Neuronal stem cell (in vitro differentiated cells): ENCODE data around the gene FRAT2.

ENCODE experiments used
- DNase-seq: peaks from one replicate; pipeline ENCODE4 v3.0.0-alpha.2; 2013; ENCODE audit warnings: low spot score
- H2AFZ ChIP-seq: one replicate; pipeline ENCODE4 v1.6.1; 2013; ENCODE audit warnings: mild to moderate bottlenecking, low read length, inconsistent platforms
- H2AK5ac ChIP-seq: 2 replicates; pipeline ENCODE4 v1.6.1; 2013; ENCODE audit warnings: low read depth, mild to moderate bottlenecking, inconsistent platforms, low read length, moderate library complexity, mixed read lengths
- H2BK120ac ChIP-seq: 2 replicates; pipeline ENCODE4 v1.6.1; 2013; ENCODE audit warnings: low read depth, mild to moderate bottlenecking, inconsistent platforms, low read length, moderate library complexity, mixed read lengths
- H2BK12ac ChIP-seq: one replicate; pipeline ENCODE4 v1.6.1; 2013; ENCODE audit warnings: low read length, inconsistent platforms
- H2BK15ac ChIP-seq: 2 replicates; pipeline ENCODE4 v1.6.1; 2013; ENCODE audit warnings: mild to moderate bottlenecking, low read length, inconsistent platforms, mixed read lengths
- H2BK5ac ChIP-seq: one replicate; pipeline ENCODE4 v1.6.1; 2013; ENCODE audit warnings: inconsistent platforms, mild to moderate bottlenecking, low read length, moderate library complexity
- H3K14ac ChIP-seq: one replicate; pipeline ENCODE4 v1.6.1; 2013; ENCODE audit warnings: low read length, inconsistent platforms
- H3K18ac ChIP-seq: 2 replicates; pipeline ENCODE4 v1.6.1; 2013; ENCODE audit warnings: low read length, inconsistent platforms
- H3K23ac ChIP-seq: 2 replicates; pipeline ENCODE4 v1.6.1; 2013; ENCODE audit warnings: low read depth, mild to moderate bottlenecking, mixed read lengths, low read length, inconsistent platforms; ENCODE audit not compliant: poor library complexity
- H3K27ac ChIP-seq: replicated peaks from 3 replicates; pipeline ENCODE4 v1.5.1; 2013; ENCODE audit warnings: low read length, inconsistent platforms
- H3K27me3 ChIP-seq, 3 experiments: 2 replicates each; pipeline ENCODE4 v1.6.1; 2013; ENCODE audit warnings: low read length in 3 of 3, mild to moderate bottlenecking in 2 of 3, inconsistent platforms in 1 of 3, low read depth in 1 of 3, mixed read lengths in 1 of 3, moderate library complexity in 1 of 3; ENCODE audit not compliant: control insufficient read depth in 3 of 3, insufficient read depth in 3 of 3
- H3K36me3 ChIP-seq, 2 donors: replicated peaks in 1 of 2; 2 replicates each; pipeline ENCODE4 v1.6.1; 2013; ENCODE audit warnings: low read length in 2 of 2; ENCODE audit not compliant: control insufficient read depth in 2 of 2, insufficient read depth in 2 of 2
- H3K4ac ChIP-seq: 2 replicates; pipeline ENCODE4 v1.6.1; 2013; ENCODE audit warnings: inconsistent platforms, mild to moderate bottlenecking, low read length, moderate library complexity
- H3K4me1 ChIP-seq, 2 donors: 1 replicate in 1 of 2; 2 replicates in 1 of 2; pipeline ENCODE4 v1.6.1; 2013; ENCODE audit warnings: low read length in 2 of 2, low read depth in 1 of 2; ENCODE audit not compliant: control insufficient read depth in 2 of 2, insufficient read depth in 1 of 2
- H3K4me2 ChIP-seq: one replicate; pipeline ENCODE4 v1.6.1; 2013; ENCODE audit warnings: mild to moderate bottlenecking, low read length, inconsistent platforms; ENCODE audit not compliant: insufficient read depth, poor library complexity, severe bottlenecking
- H3K4me3 ChIP-seq, 2 donors: 2 replicates each; pipeline ENCODE4 v1.5.1; 2013; ENCODE audit warnings: low read length in 2 of 2, mild to moderate bottlenecking in 2 of 2, inconsistent platforms in 1 of 2, moderate library complexity in 1 of 2
- H3K79me1 ChIP-seq: one replicate; pipeline ENCODE4 v1.6.1; 2013; ENCODE audit warnings: low read depth, mild to moderate bottlenecking, inconsistent platforms, low read length, moderate library complexity
- H3K9ac ChIP-seq: one replicate; pipeline ENCODE4 v1.6.1; 2013; ENCODE audit warnings: mild to moderate bottlenecking, low read depth, low read length, inconsistent platforms; ENCODE audit not compliant: poor library complexity
- H3K9me3 ChIP-seq, 2 donors: replicated peaks in 1 of 2; 2 replicates each; pipeline versions ENCODE3 to v1.6.1; 2013; ENCODE audit warnings: low read length in 2 of 2, mild to moderate bottlenecking in 2 of 2, inconsistent platforms in 1 of 2, low read depth in 1 of 2, mixed read lengths in 1 of 2, moderate library complexity in 1 of 2; ENCODE audit not compliant: control insufficient read depth in 2 of 2, insufficient read depth in 1 of 2
- H4K8ac ChIP-seq: one replicate; pipeline ENCODE4 v1.6.1; 2013; ENCODE audit warnings: low read depth, mild to moderate bottlenecking, inconsistent platforms, low read length, moderate library complexity
- H4K91ac ChIP-seq: one replicate; pipeline ENCODE4 v1.6.1; 2013; ENCODE audit warnings: low read length, low read depth, mild to moderate bottlenecking, inconsistent platforms; ENCODE audit not compliant: poor library complexity
- WGBS, 2 donors: extraction: QIAGEN DNeasy Blood & Tissue Kit; methylation state at CpG; one replicate each; pipeline ENCODE4 v1.1.7; 2013; ENCODE audit warnings: missing lambda C conversion rate in 2 of 2, mixed read lengths in 1 of 2; ENCODE audit not compliant: insufficient read length in 2 of 2, insufficient replicate concordance in 1 of 2; ENCODE audit errors: extremely low coverage in 2 of 2; 5-methylcytosine and 5-hydroxymethylcytosine counted together

Gene FRAT2

DNA sequence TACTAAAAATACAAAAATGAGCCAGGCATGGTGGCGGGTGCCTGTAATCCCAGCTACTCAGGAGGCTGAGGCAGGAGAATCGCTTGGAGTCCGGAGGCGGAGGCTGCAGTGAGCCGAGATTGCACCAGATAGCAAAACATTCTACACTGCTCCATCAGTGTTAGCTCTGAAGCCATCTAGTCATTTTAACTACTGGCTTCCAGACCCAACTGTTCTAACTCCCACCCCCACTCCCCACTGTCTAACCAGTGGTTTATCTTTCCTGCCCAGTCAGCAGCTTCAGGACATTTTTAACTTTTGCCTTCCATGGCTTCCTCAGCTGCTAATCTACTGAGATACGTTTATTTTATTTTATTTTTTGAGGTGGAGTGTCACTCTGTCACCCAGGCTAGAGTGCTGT, 21.6 kb downstream of the FRAT2 start:
- H2BK5ac ChIP-seq: no peak overlapping the region
- H3K4ac ChIP-seq: no peak overlapping the region
- H3K9ac ChIP-seq: no peak overlapping the region
- H4K91ac ChIP-seq: no peak overlapping the region
- H2AFZ ChIP-seq: no peak overlapping the region
- no peak overlapping the region for H2BK15ac ChIP-seq
- H2BK12ac ChIP-seq: no peak overlapping the region
- H3K14ac ChIP-seq: no peak overlapping the region
- H2AK5ac ChIP-seq: no peak overlapping the region
- H2BK120ac ChIP-seq: no peak overlapping the region
- no peak for DNase-seq
- no peak overlapping the region for H3K27ac ChIP-seq
- no peak overlapping the region for H3K4me2 ChIP-seq
- H3K79me1 ChIP-seq: no peaks in the 10 kb centered on the region
- no peaks in the 10 kb centered on the region for H3K4me1 ChIP-seq
- H3K23ac ChIP-seq: no peak overlapping the region
- H3K9me3 ChIP-seq: no peaks in the 10 kb centered on the region
- H3K4me3 ChIP-seq: no peak overlapping the region
- H4K8ac ChIP-seq: no peak overlapping the region
- H3K27me3 ChIP-seq: peaks cover 0 to 33% (median 0%) of the 10 kb centered on the region in 3 experiments
- no peaks in the 10 kb centered on the region for H3K36me3 ChIP-seq
- WGBS, 2 donors: no CpG with 5 or more reads among the region's 6 CpGs
- H3K18ac ChIP-seq: no peak overlapping the region

DNA sequence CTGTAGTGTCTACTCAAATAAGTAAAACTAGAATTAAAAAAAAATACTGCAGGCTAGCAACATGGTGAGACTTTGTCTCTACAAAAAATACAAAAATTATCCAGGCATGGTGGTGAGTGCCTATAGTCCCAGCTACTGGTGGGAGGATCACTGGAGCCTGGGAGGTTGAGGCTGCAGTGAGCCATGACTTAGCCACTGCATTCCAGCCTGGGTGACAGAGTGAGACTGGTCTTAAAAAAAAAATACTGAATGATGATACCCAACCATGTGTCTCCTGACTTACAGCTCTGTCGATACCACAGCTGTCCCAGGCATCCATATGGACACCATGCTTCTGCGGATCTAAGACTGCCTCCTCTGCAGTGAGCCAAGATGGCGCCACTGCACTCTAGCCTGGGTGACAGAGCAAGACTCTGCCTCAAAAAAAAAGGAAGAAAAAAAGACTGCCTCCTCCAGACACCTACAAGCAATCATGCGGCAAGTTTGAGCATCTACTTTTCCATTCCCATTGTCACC, 23.4 kb downstream of the FRAT2 start:
- Histone ChIP-seq H3K79me1 (no peaks in the 10 kb centered on the region), H2BK12ac (no peak overlapping the region), H3K4me2 (no peak overlapping the region), H2BK15ac (no peak overlapping the region), H3K14ac (no peak overlapping the region), H2AK5ac (no peak overlapping the region), H3K36me3 (no peaks in the 10 kb centered on the region), H3K27ac (no peak overlapping the region), H3K9ac (no peak overlapping the region), H4K91ac (no peak overlapping the region), H2BK120ac (no peak overlapping the region), H3K18ac (no peak overlapping the region), H3K4ac (no peak overlapping the region), H3K9me3 (no peaks in the 10 kb centered on the region), H4K8ac (no peak overlapping the region), H2AFZ (no peak overlapping the region), H3K4me1 (no peaks in the 10 kb centered on the region), H3K27me3 (peaks cover 0 to 23% (median 0%) of the 10 kb centered on the region in 3 experiments), H3K4me3 (no peak overlapping the region), H2BK5ac (no peak overlapping the region), H3K23ac (no peak overlapping the region)
- no CpG with 5 or more reads among the region's 4 CpGs for WGBS, 2 donors
- no peak for DNase-seq

DNA sequence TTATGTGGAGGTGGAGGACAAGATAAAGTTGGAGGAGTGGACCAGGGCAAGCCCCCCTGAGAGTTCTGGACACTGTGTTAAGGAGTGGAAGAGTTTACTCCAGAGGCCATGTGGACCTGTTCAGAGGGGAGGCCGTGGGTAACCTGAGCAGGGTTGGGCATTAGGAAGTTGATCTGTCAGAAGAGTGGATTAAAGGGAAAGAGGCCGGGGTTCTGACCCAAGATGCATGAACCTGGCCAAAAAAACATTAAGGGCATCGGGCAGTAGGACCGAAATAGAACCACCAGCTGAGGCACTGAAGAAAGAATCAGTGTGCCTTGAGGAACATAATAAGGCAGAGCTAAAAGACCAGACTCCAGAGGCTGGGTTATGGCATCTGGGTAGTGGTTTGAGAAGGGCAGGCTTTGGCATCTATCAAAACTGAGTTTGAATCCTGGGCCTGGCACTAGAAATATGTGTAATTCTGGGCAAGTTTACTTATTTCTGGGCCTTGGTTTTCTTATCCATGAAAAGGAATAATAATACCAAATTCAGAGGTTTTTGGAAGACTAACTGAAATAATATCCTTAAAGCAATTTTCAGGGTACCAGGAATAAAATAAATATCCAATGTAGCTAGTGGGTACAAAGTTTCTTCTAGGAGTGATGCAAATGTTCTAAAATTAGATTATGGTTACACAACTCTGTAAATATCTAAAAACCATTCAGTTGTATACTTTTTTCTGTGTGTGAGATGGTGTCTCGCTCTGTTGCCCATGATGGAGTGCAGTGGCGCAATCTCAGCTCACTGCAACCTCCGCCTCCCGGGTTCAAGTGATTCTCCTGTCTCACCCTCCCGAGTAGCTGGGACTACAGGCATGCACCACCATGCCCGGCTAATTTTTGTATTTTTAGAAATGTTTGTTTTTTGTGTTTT, 26.4 kb downstream of the FRAT2 start:
- H3K9me3 ChIP-seq: no peaks in the 10 kb centered on the region
- H4K8ac ChIP-seq: no peak overlapping the region
- no CpG with 5 or more reads among the region's 10 CpGs for whole genome bisulfite sequencing, 2 donors
- H3K14ac ChIP-seq: no peak overlapping the region
- H2BK12ac ChIP-seq: no peak overlapping the region
- no peaks in the 10 kb centered on the region for H3K79me1 ChIP-seq
- no peak overlapping the region for H2BK120ac ChIP-seq
- no peak overlapping the region for H3K4me2 ChIP-seq
- no peak overlapping the region for H3K27ac ChIP-seq
- H2AK5ac ChIP-seq: no peak overlapping the region
- H3K23ac ChIP-seq: no peak overlapping the region
- H3K36me3 ChIP-seq: no peaks in the 10 kb centered on the region
- H3K4ac ChIP-seq: no peak overlapping the region
- no peak overlapping the region for H2AFZ ChIP-seq
- H3K18ac ChIP-seq: no peak overlapping the region
- no peak overlapping the region for H2BK15ac ChIP-seq
- no peak overlapping the region for H3K4me3 ChIP-seq
- peaks cover 0 to 8% (median 0%) of the 10 kb centered on the region in 3 experiments for H3K27me3 ChIP-seq
- no peak overlapping the region for H3K9ac ChIP-seq
- H3K4me1 ChIP-seq: no peaks in the 10 kb centered on the region
- H2BK5ac ChIP-seq: no peak overlapping the region
- no peak overlapping the region for H4K91ac ChIP-seq
- no peak for DNase-seq

DNA sequence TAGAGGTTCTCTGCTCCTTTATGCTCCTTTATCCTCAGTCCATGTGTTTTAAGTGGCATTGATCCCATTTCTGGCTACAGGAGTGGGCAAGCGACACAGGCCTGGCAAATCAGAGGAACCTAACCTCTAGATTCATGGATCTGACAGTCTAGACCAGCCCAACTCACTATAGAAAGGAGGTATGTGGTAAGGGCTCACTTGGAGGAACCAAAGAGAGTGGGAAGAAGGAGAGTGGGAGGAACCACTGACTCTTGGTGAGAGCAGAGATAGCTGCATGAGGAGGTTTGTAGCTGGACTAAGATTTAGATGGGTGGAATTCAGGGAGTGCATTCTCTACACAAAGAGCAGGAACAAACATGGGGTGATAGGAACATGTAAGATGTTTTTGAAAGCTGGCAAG, 27.1 kb downstream of the FRAT2 start:
- Histone ChIP-seq H3K4me3 (no peak overlapping the region), H3K4me2 (no peak overlapping the region), H3K23ac (no peak overlapping the region), H3K4me1 (no peaks in the 10 kb centered on the region), H2BK15ac (no peak overlapping the region), H3K27me3 (peaks cover 0 to 8% (median 0%) of the 10 kb centered on the region in 3 experiments), H3K27ac (no peak overlapping the region), H3K9ac (no peak overlapping the region), H3K36me3 (no peaks in the 10 kb centered on the region), H2BK5ac (no peak overlapping the region), H4K8ac (no peak overlapping the region), H3K18ac (no peak overlapping the region), H2AK5ac (no peak overlapping the region), H3K9me3 (no peaks in the 10 kb centered on the region), H2AFZ (no peak overlapping the region), H3K79me1 (no peaks in the 10 kb centered on the region), H4K91ac (no peak overlapping the region), H2BK12ac (no peak overlapping the region), H2BK120ac (no peak overlapping the region), H3K4ac (no peak overlapping the region), H3K14ac (no peak overlapping the region)
- no CpG with 5 or more reads among the region's 1 CpG for WGBS, 2 donors
- no peak for DNase-seq
